Chondrocyte (in vitro differentiated cells): ENCODE data around the gene GRIK4. TPM values are rescaled to one million over a fixed set of nuclear protein-coding genes. Genes with fewer than 3 reads are reported as not detected.
"Not testable (repeated sequence)": the region's sequence is repeated elsewhere in the genome, so short reads cannot be mapped to it uniquely, and the experiment has no call there.

ENCODE experiments used
- DNase-seq: peaks from one replicate; pipeline ENCODE4 v3.0.0; 2021; ENCODE audit warnings: mixed read lengths, low spot score
- H3K27ac Mint-ChIP-seq: one replicate; pipeline ENCODE4 v1.8.0; 2021; ENCODE audit warnings: mild to moderate bottlenecking, moderate library complexity, mixed read lengths; ENCODE audit not compliant: unreplicated experiment
- H3K27me3 Mint-ChIP-seq: 2 replicates; pipeline ENCODE4 v1.8.0; 2021; ENCODE audit warnings: low read depth, mixed read lengths
- H3K36me3 Mint-ChIP-seq: 2 replicates; pipeline ENCODE4 v1.8.0; 2021; ENCODE audit warnings: low read depth, mixed read lengths
- H3K4me1 Mint-ChIP-seq: 2 replicates; pipeline ENCODE4 v1.8.0; 2021; ENCODE audit warnings: low read depth, mild to moderate bottlenecking, mixed read lengths
- H3K4me3 Mint-ChIP-seq: one replicate; pipeline ENCODE4 v1.8.0; 2021; ENCODE audit warnings: mild to moderate bottlenecking, moderate library complexity, mixed read lengths; ENCODE audit not compliant: unreplicated experiment
- H3K9me3 Mint-ChIP-seq: 2 replicates; pipeline ENCODE4 v1.8.0; 2021; ENCODE audit warnings: low read depth, mixed read lengths
- CTCF ChIP-seq: fragments of 200-600 bp; sonication (generic); IDR thresholded peaks from 2 replicates; pipeline ENCODE4 v1.5.0; 2021; ENCODE audit warnings: antibody characterized with exemption, mild to moderate bottlenecking, moderate library complexity
- total RNA-seq: library from RNA; stranded (reverse); gene quantifications from 3 replicates; pipeline ENCODE4 v1.2.1, GENCODE V29; 2021

GRIK4 gene
- total RNA-seq, 1 donor from 2014 or later = 0.37 TPM

- Mint-ChIP-seq H3K27ac (no peak overlapping the region), H3K4me1 (no peaks in the 10 kb centered on the region), H3K27me3 (peaks cover 40% of the 10 kb centered on the region), H3K9me3 (peaks cover 7% of the 10 kb centered on the region), H3K4me3 (no peak overlapping the region), H3K36me3 (no peaks in the 10 kb centered on the region)
- no peak for TF ChIP-seq CTCF
- DNase-seq = no peak
Observed at GRCh38 chr11:120578596-120579154, 67.1 kb downstream of the GRIK4 start.

- no peaks in the 10 kb centered on the region for H3K4me1 Mint-ChIP-seq
- peaks cover 1% of the 10 kb centered on the region for H3K36me3 Mint-ChIP-seq
- H3K27ac Mint-ChIP-seq = no peak overlapping the region
- peaks cover 41% of the 10 kb centered on the region for H3K27me3 Mint-ChIP-seq
- H3K9me3 Mint-ChIP-seq = peaks cover 17% of the 10 kb centered on the region
- DNase-seq = no peak
- no peak overlapping the region for H3K4me3 Mint-ChIP-seq
- TF ChIP-seq CTCF = no peak
Observed at GRCh38 chr11:120579611-120580031, 68.1 kb downstream of the GRIK4 start.

GRCh38 chr11:120581313-120581712 lies 69.8 kb downstream of the GRIK4 start:
- Mint-ChIP-seq H3K4me3 (no peak overlapping the region), H3K4me1 (no peaks in the 10 kb centered on the region), H3K36me3 (peaks cover 1% of the 10 kb centered on the region), H3K9me3 (peaks cover 20% of the 10 kb centered on the region), H3K27ac (no peak overlapping the region), H3K27me3 (peaks cover 46% of the 10 kb centered on the region)
- no peak for TF ChIP-seq CTCF
- DNase-seq = no peak

GRCh38 chr11:120582535-120582934 lies 71.0 kb downstream of the GRIK4 start:
- not testable (repeated sequence) for DNase-seq, H3K4me3 Mint-ChIP-seq, H3K36me3 Mint-ChIP-seq, H3K4me1 Mint-ChIP-seq, H3K27ac Mint-ChIP-seq
- Mint-ChIP-seq H3K9me3 (peaks cover 20% of the 10 kb centered on the region), H3K27me3 (peaks cover 38% of the 10 kb centered on the region)

DNA sequence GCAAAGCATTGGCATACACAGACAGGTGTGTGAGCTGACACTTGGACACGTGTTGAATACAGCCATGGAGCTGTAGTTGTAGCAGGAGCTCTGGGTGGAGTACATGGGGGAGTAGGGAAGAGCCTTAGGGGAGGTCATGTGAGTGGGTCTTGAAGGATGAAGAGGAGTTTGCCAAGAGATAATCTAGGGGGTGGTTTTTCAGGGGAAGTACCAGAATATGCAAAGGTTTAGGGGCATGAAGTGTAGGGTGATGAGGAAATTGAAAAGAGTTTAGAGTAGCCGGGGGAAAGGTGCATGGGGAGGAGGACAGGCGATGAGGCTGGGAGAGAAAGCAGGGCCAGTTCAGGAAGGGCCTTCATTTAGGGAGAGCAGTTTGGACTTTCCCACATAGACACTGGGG lies 74.5 kb downstream of the GRIK4 start:
- H3K4me3 Mint-ChIP-seq = no peak overlapping the region
- no peaks in the 10 kb centered on the region for H3K4me1 Mint-ChIP-seq
- no peak for TF ChIP-seq CTCF
- peaks cover 1% of the 10 kb centered on the region for H3K36me3 Mint-ChIP-seq
- peaks cover 20% of the 10 kb centered on the region for H3K9me3 Mint-ChIP-seq
- peaks cover 14% of the 10 kb centered on the region for H3K27me3 Mint-ChIP-seq
- DNase-seq = peak; percentile 2
- H3K27ac Mint-ChIP-seq = no peak overlapping the region

DNA sequence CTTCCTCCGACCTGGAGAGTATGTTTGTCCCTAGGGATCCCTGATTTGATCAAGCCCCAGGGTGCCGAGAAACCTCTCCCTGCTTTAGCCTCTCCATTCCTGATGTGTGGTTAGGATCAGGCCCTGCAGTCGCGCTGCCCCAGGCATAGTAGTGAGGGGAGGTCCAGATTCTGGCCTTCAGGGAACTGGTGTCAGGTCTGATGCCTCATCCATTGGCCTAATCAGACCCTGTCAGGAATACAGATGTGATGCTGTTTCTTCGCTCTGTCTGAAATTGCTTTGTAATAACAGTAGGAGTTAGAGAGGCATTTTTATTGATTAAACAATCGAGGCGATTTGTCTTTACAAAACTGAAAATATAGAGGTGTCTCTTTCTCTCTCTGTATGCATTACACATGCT lies 75.2 kb downstream of the GRIK4 start:
- Mint-ChIP-seq H3K4me1 (no peaks in the 10 kb centered on the region), H3K36me3 (peaks cover 1% of the 10 kb centered on the region), H3K9me3 (peaks cover 20% of the 10 kb centered on the region), H3K27me3 (peaks cover 13% of the 10 kb centered on the region), H3K4me3 (no peak overlapping the region), H3K27ac (no peak overlapping the region)
- no peak for TF ChIP-seq CTCF
- DNase-seq = peak; percentile 37
